Endothelial cell of umbilical vein (primary cell): ENCODE measurements around the gene DNAJC21. TPM values are rescaled to one million over a fixed set of nuclear protein-coding genes. Genes with fewer than 3 reads are reported as not detected.

Source experiments
- BruUV-seq: library from RNA; stranded (reverse); fragments of 400-500 nt; replicated peaks from 2 replicates; lab custom pipeline; 2021; lab: Mats Ljungman, UMichigan
- CTCF ChIA-PET: fragments of 300-600, 350-600 bp; sonication (Branson Sonifier 250); formaldehyde crosslinking; loops from one replicate; lab custom pipeline; 2021; ENCODE audit warnings: antibody characterized with exemption, inconsistent platforms; lab: Charles Lee
- POLR2A ChIA-PET: fragments of 300-600, 350-600 bp; sonication (Branson Sonifier 250); formaldehyde crosslinking; loops from one replicate; lab custom pipeline; 2021; ENCODE audit warnings: antibody characterized with exemption, inconsistent platforms; lab: Charles Lee
- DNase-seq: peaks from one replicate; pipeline ENCODE4 v3.0.0-alpha.2; 2011; ENCODE audit warnings: low read depth, low spot score
- FAIRE-seq: peaks from 2 replicates; lab custom pipeline; 2011; peaks lifted over from hg19 to GRCh38; lab: Jason Lieb, UNC
- H2AFZ ChIP-seq: 2 replicates; pipeline ENCODE4 v1.6.0; 2012; ENCODE audit warnings: low read depth, low read length, control low read depth, inconsistent platforms
- H3K27ac ChIP-seq: 2 replicates; pipeline ENCODE4 v1.5.1; 2011; ENCODE audit warnings: low read depth, mild to moderate bottlenecking, control low read depth, low read length, moderate library complexity; ENCODE audit not compliant: insufficient read depth
- H3K27me3 ChIP-seq, 2 experiments: 2 replicates each; pipeline versions ENCODE4 v1.6.0 to v1.6.1; 2011; ENCODE audit warnings: low read length in 2 of 2, mixed read lengths in 1 of 2; ENCODE audit not compliant: control insufficient read depth in 2 of 2, insufficient read depth in 2 of 2
- H3K36me3 ChIP-seq, 2 experiments: 2 replicates in 1 of 2; 3 replicates in 1 of 2; pipeline ENCODE4 v1.5.1; 2011; ENCODE audit warnings: low read length in 2 of 2, mild to moderate bottlenecking in 1 of 2, moderate library complexity in 1 of 2; ENCODE audit not compliant: control insufficient read depth in 2 of 2, insufficient read depth in 2 of 2; ENCODE audit errors: extremely low read depth in 1 of 2
- H3K4me1 ChIP-seq: 3 replicates; pipeline ENCODE4 v1.5.1; 2011; ENCODE audit warnings: mild to moderate bottlenecking, low read length; ENCODE audit not compliant: control insufficient read depth, insufficient read depth; ENCODE audit errors: extremely low read depth
- H3K4me2 ChIP-seq: 2 replicates; pipeline ENCODE4 v1.6.1; 2011; ENCODE audit warnings: low read length, control low read depth, mixed read lengths; ENCODE audit not compliant: insufficient read depth
- H3K4me3 ChIP-seq, 3 experiments: fragments of 200-600 bp in 1 of 3; sonication (generic), shearing (Covaris generic) in 1 of 3; replicated peaks in 1 of 3; 2 replicates each; pipeline ENCODE4 v1.5.1; 2011 to 2016; ENCODE audit warnings: control low read depth in 3 of 3, low read length in 3 of 3, mild to moderate bottlenecking in 2 of 3, inconsistent platforms in 1 of 3, low read depth in 1 of 3, moderate library complexity in 1 of 3; ENCODE audit not compliant: insufficient read depth in 1 of 3
- H3K79me2 ChIP-seq: 2 replicates; pipeline ENCODE4 v1.6.0; 2012; ENCODE audit warnings: low read length, inconsistent platforms; ENCODE audit not compliant: control insufficient read depth, insufficient read depth
- H3K9ac ChIP-seq: replicated peaks from 2 replicates; pipeline ENCODE3; 2011; ENCODE audit warnings: low read length, control low read depth; ENCODE audit not compliant: insufficient read depth; ENCODE audit errors: extremely low read depth
- H3K9me1 ChIP-seq: replicated peaks from 3 replicates; pipeline ENCODE4 v1.6.0; 2011; ENCODE audit warnings: mild to moderate bottlenecking, low read length; ENCODE audit not compliant: control insufficient read depth, insufficient read depth; ENCODE audit errors: extremely low read depth
- H3K9me3 ChIP-seq: replicated peaks from 2 replicates; pipeline ENCODE4 v1.5.1; 2012; ENCODE audit warnings: low read length, inconsistent platforms; ENCODE audit not compliant: control insufficient read depth, insufficient read depth
- H4K20me1 ChIP-seq: replicated peaks from 2 replicates; pipeline ENCODE3; 2011; ENCODE audit warnings: mild to moderate bottlenecking, low read length; ENCODE audit not compliant: control insufficient read depth, insufficient read depth; ENCODE audit errors: extremely low read depth
- CTCF ChIP-seq, 2 donors: IDR thresholded peaks; 1 replicate in 1 of 2; 2 replicates in 1 of 2; pipeline ENCODE4 v1.5.1; 2011; ENCODE audit warnings: low read length in 2 of 2, mild to moderate bottlenecking in 2 of 2, moderate library complexity in 2 of 2, control low read depth in 1 of 2, inconsistent platforms in 1 of 2, low read depth in 1 of 2; ENCODE audit not compliant: insufficient read depth in 1 of 2; ENCODE audit errors: extremely low read depth in 1 of 2
- EZH2 ChIP-seq: IDR thresholded peaks from 2 replicates; pipeline ENCODE4 v1.6.1; 2012; ENCODE audit warnings: borderline replicate concordance, low read depth, mild to moderate bottlenecking, moderate library complexity, low read length, inconsistent platforms; ENCODE audit not compliant: severe bottlenecking
- FOS ChIP-seq: IDR thresholded peaks from 2 replicates; pipeline ENCODE4 v1.6.1; 2011; ENCODE audit warnings: mild to moderate bottlenecking, low read length, moderate library complexity, borderline replicate concordance; ENCODE audit not compliant: insufficient read depth
- GATA2 ChIP-seq: IDR thresholded peaks from 2 replicates; pipeline ENCODE4 v1.7.0; 2011; ENCODE audit warnings: low read depth, mild to moderate bottlenecking, moderate library complexity, mixed read lengths, low read length; ENCODE audit not compliant: insufficient read length, insufficient read depth
- JUN ChIP-seq: IDR thresholded peaks from 2 replicates; pipeline ENCODE4 v1.6.1; 2011; ENCODE audit warnings: borderline replicate concordance, low read depth; ENCODE audit not compliant: insufficient read length, insufficient read depth
- MAX ChIP-seq: IDR thresholded peaks from 2 replicates; pipeline ENCODE4 v1.6.1; 2011; ENCODE audit not compliant: insufficient read depth, insufficient read length
- MYC ChIP-seq: IDR thresholded peaks from one replicate; pipeline ENCODE4 v1.6.1; 2011; ENCODE audit warnings: mild to moderate bottlenecking, low read depth, low read length
- POLR2A ChIP-seq: IDR thresholded peaks from 2 replicates; pipeline ENCODE4 v1.6.1; 2012; ENCODE audit warnings: low read depth, mild to moderate bottlenecking, control low read depth, low read length
- POLR2AphosphoS5 ChIP-seq: IDR thresholded peaks from 2 replicates; pipeline ENCODE4 v1.6.1; 2012; ENCODE audit warnings: low read depth, mild to moderate bottlenecking, control low read depth, low read length, moderate library complexity; ENCODE audit not compliant: insufficient read depth
- dilution Hi-C: fragments of 300-500 bp; cut with MboI; formaldehyde crosslinking; loops from one replicate; pipeline ENCODE4 v1.15.0; 2019; ENCODE audit warnings: low sequenced_read_pairs; ENCODE audit not compliant: extremely low pct_ligation_motif_present
- intact Hi-C: fragments of 100-400 bp; cut with micrococcal nuclease; formaldehyde crosslinking; loops from one replicate; pipeline ENCODE4 v1.10.0; 2022
- polyA plus RNA-seq, 4 experiments: library from polyadenylated mRNA; depleted of rRNA in 3 of 4; stranded (reverse) in 3 of 4; unstranded in 1 of 4; fragments of >200 nt; gene quantifications; 2 replicates each; pipeline versions ENCODE4 v1.2.1 to v1.2.3, GENCODE V29; 2011 to 2012; ENCODE audit warnings: missing spikeins in 1 of 4
- total RNA-seq: library from RNA; stranded (reverse); gene quantifications from 2 replicates; pipeline ENCODE4 v1.2.3, GENCODE V29; 2021

Gene DNAJC21
- total and polyA plus RNA-seq, 2 donors (not counting 3 experiments of a cell fraction or from before 2014, with no cell fraction given) = 5.3 to 39.4 TPM

GRCh38 chr5:35004771-35005170 lies 75.4 kb downstream of the DNAJC21 start:
- no peaks in the 10 kb centered on the region for H3K4me1 ChIP-seq
- TF ChIP-seq CTCF (IDR thresholded peaks at IDR 0.05; ENCODE audit: extremely low read depth in 1 of 2, insufficient read depth in 1 of 2, low read depth in 1 of 2, low read length in 2 of 2) (no peak), MYC (no peak), JUN (no peak), GATA2 (no peak), EZH2 (no peak), POLR2A (no peak), POLR2AphosphoS5 (no peak), MAX (no peak), FOS (no peak)
- no peaks in the 10 kb centered on the region for H3K79me2 ChIP-seq
- H4K20me1 ChIP-seq = no peaks in the 10 kb centered on the region
- H3K4me3 ChIP-seq = no peak overlapping the region
- intact Hi-C loops (loop anchor here (5.0 kb wide), 1 partner anchor 517 kb away; no protein-coding TSS in a partner anchor), dilution Hi-C loops (no loop called here)
- no peaks in the 10 kb centered on the region for H3K9me3 ChIP-seq
- no peaks in the 10 kb centered on the region for H3K36me3 ChIP-seq
- H3K27ac ChIP-seq = no peak overlapping the region
- H3K9ac ChIP-seq = no peak overlapping the region
- DNase-seq (no peak), FAIRE-seq (no peak)
- H3K27me3 ChIP-seq = peaks cover 4 to 9% of the 10 kb centered on the region in 2 experiments
- CTCF ChIA-PET = interaction anchor here (0.6 to 3.9 kb wide), 4 partner anchors 10 to 529 kb away, joined by 3 to 61 read pairs (median 18); no protein-coding TSS in a partner anchor
- H3K4me2 ChIP-seq = no peak overlapping the region
- H2AFZ ChIP-seq = no peak overlapping the region
- no peaks in the 10 kb centered on the region for H3K9me1 ChIP-seq
- no TSS peak for BruUV-seq
- POLR2A ChIA-PET = no interaction called here

Other genes starting within 250 kb of the DNAJC21 start
- gene TTC23L, start 90.4 kb upstream of the DNAJC21 start, total RNA-seq = 0.25 TPM in 1 of 2 replicates, not detected in the other
- 0.35 TPM in 1 of 2 replicates, not detected in the other for gene TTC23L, start 90.4 kb upstream of the DNAJC21 start, polyA plus RNA-seq
- 22.2 and 25.0 TPM in 2 replicates for gene RAD1, start 14.1 kb upstream of the DNAJC21 start, total RNA-seq
- 10.7 and 11.7 TPM in 2 replicates for gene RAD1, start 14.1 kb upstream of the DNAJC21 start, polyA plus RNA-seq
- 28.4 and 32.2 TPM in 2 replicates for gene BRIX1, start 13.8 kb upstream of the DNAJC21 start, total RNA-seq
- 8.0 and 14.0 TPM in 2 replicates for gene BRIX1, start 13.8 kb upstream of the DNAJC21 start, polyA plus RNA-seq
- gene AGXT2, start 118.4 kb downstream of the DNAJC21 start, total RNA-seq = not detected in 2 replicates
- gene AGXT2, start 118.4 kb downstream of the DNAJC21 start, polyA plus RNA-seq = not detected in 2 replicates